Neural crest cell (in vitro differentiated cells): Measurements from ENCODE around the gene OXNAD1. TPM values are rescaled to one million over a fixed set of nuclear protein-coding genes. Genes with fewer than 3 reads are reported as not detected.

Source experiments
- DNase-seq: peaks from one replicate; pipeline ENCODE4 v3.0.0; 2021; ENCODE audit warnings: low read depth, mixed read lengths, low spot score
- H3K27ac Mint-ChIP-seq: one replicate; pipeline ENCODE4 v1.8.0; 2021; ENCODE audit warnings: mild to moderate bottlenecking, mixed read lengths; ENCODE audit not compliant: unreplicated experiment
- H3K27me3 Mint-ChIP-seq: 2 replicates; pipeline ENCODE4 v1.8.0; 2021; ENCODE audit warnings: low read depth, mild to moderate bottlenecking, mixed read lengths
- H3K36me3 Mint-ChIP-seq: 2 replicates; pipeline ENCODE4 v1.8.0; 2021; ENCODE audit warnings: low read depth, mild to moderate bottlenecking, mixed read lengths
- H3K4me1 Mint-ChIP-seq: 2 replicates; pipeline ENCODE4 v1.8.0; 2021; ENCODE audit warnings: mixed read lengths
- H3K4me3 Mint-ChIP-seq: one replicate; pipeline ENCODE4 v1.8.0; 2021; ENCODE audit warnings: mild to moderate bottlenecking, mixed read lengths
- H3K9me3 Mint-ChIP-seq: 2 replicates; pipeline ENCODE4 v1.8.0; 2021; ENCODE audit warnings: mixed read lengths
- CTCF ChIP-seq: fragments of 200-600 bp; sonication (generic); conservative IDR thresholded peaks from 2 replicates; pipeline ENCODE4 v1.5.0; 2021; ENCODE audit warnings: antibody characterized with exemption, mild to moderate bottlenecking
- total RNA-seq: library from RNA; stranded (reverse); gene quantifications from 2 replicates; pipeline ENCODE4 v1.2.1, GENCODE V29; 2021

OXNAD1 gene
- total RNA-seq, 1 donor from 2014 or later, result 17.4 TPM

- Mint-ChIP-seq H3K4me1 (peaks cover 4% of the 10 kb centered on the region), H3K27ac (no peak overlapping the region), H3K4me3 (no peak overlapping the region), H3K36me3 (no peaks in the 10 kb centered on the region), H3K27me3 (no peaks in the 10 kb centered on the region), H3K9me3 (no peaks in the 10 kb centered on the region)
- no peak for DNase-seq
- no peak for TF ChIP-seq CTCF
Measured at GRCh38 chr3:16248556-16248955, 16.5 kb upstream of the OXNAD1 start.

- Mint-ChIP-seq H3K27me3 (no peaks in the 10 kb centered on the region), H3K9me3 (no peaks in the 10 kb centered on the region), H3K4me1 (peaks cover 4% of the 10 kb centered on the region), H3K27ac (no peak overlapping the region), H3K36me3 (no peaks in the 10 kb centered on the region), H3K4me3 (no peak overlapping the region)
- peak; percentile 29 for DNase-seq
- peak; percentile 50 for TF ChIP-seq CTCF
Measured at GRCh38 chr3:16249336-16249735, 15.7 kb upstream of the OXNAD1 start.

GRCh38 chr3:16249886-16250285, 15.1 kb upstream of the OXNAD1 start:
- H3K36me3 Mint-ChIP-seq, result no peaks in the 10 kb centered on the region
- no peaks in the 10 kb centered on the region for H3K27me3 Mint-ChIP-seq
- no peak overlapping the region for H3K4me3 Mint-ChIP-seq
- H3K9me3 Mint-ChIP-seq, result no peaks in the 10 kb centered on the region
- no peak for DNase-seq
- peaks cover 4% of the 10 kb centered on the region for H3K4me1 Mint-ChIP-seq
- TF ChIP-seq CTCF, result no peak
- H3K27ac Mint-ChIP-seq, result no peak overlapping the region

- H3K27ac Mint-ChIP-seq, result no peak overlapping the region
Measured at GRCh38 chr3:16251316-16252085, 13.5 kb upstream of the OXNAD1 start.

GRCh38 chr3:16252243-16252978, 12.6 kb upstream of the OXNAD1 start:
- Mint-ChIP-seq H3K27ac (no peak overlapping the region), H3K4me1 (peaks cover under 1% of the 10 kb centered on the region), H3K36me3 (no peaks in the 10 kb centered on the region), H3K9me3 (no peaks in the 10 kb centered on the region), H3K27me3 (no peaks in the 10 kb centered on the region), H3K4me3 (no peak overlapping the region)
- DNase-seq, result no peak
- no peak for TF ChIP-seq CTCF

More at GRCh38 chr3:16251316-16252085, 13.5 kb upstream of the OXNAD1 start:
- no peaks in the 10 kb centered on the region for H3K36me3 Mint-ChIP-seq
- TF ChIP-seq CTCF, result no peak
- H3K4me1 Mint-ChIP-seq, result peaks cover 4% of the 10 kb centered on the region
- no peaks in the 10 kb centered on the region for H3K9me3 Mint-ChIP-seq
- H3K27me3 Mint-ChIP-seq, result no peaks in the 10 kb centered on the region
- H3K4me3 Mint-ChIP-seq, result no peak overlapping the region
- DNase-seq, result no peak
